ENCODE results near the gene STIMATE. TPM values are rescaled to one million over a fixed set of nuclear protein-coding genes. Genes with fewer than 3 reads are reported as not detected.

STIMATE gene
- total and polyA plus RNA-seq, 9 of the 15 experiments (the other 6 are each of a cell fraction or from before 2014, with no cell fraction given): 0.14 to 7.7 (median 4.9) TPM

- ChIA-PET POLR2A (no interaction called here), CTCF (ENCODE audit: low intra/inter-chr PET ratio) (no interaction called here)
- no peak overlapping the region for H3K4me2 ChIP-seq (ENCODE audit: insufficient read depth, low read length)
- no TSS peak for BruUV-seq (replicated peaks)
- DNase-seq (ENCODE audit: extremely low read depth in 1 of 4, low spot score in 3 of 4) (no peak), FAIRE-seq (no peak), ATAC-seq (no peak)
- H3K27ac ChIP-seq (ENCODE audit: extremely low read depth, low read depth, low read length): no peak overlapping the region
- 35% methylated on average over 6 of the region's 8 CpGs for WGBS (ENCODE audit: insufficient coverage, low coverage, missing lambda C conversion rate)
- TF ChIP-seq CBX1 (IDR thresholded peaks at IDR 0.05; ENCODE audit: low read depth) (no peak), ZNF232 (CRISPR knock-in tag; IDR thresholded peaks at IDR 0.05) (no peak), ZBTB33 (CRISPR knock-in tag; IDR thresholded peaks at IDR 0.05) (no peak), SLC30A9 (CRISPR knock-in tag; IDR thresholded peaks at IDR 0.05) (no peak), TOE1 (IDR thresholded peaks at IDR 0.05; ENCODE audit: borderline replicate concordance) (no peak), TOE1 (CRISPR knock-in tag; IDR thresholded peaks at IDR 0.05; ENCODE audit: borderline replicate concordance, low read depth) (no peak), HMG20B (CRISPR knock-in tag; IDR thresholded peaks at IDR 0.05) (no peak), GTF2E2 (tag; IDR thresholded peaks at IDR 0.05) (no peak), PHB2 (IDR thresholded peaks at IDR 0.05; ENCODE audit: low read depth) (no peak)
- no peaks in the 10 kb centered on the region for H3K9me1 ChIP-seq (ENCODE audit: control insufficient read depth, insufficient read depth, low read length)
- H3K36me3 ChIP-seq (ENCODE audit: control insufficient read depth, insufficient read depth, low read length): no peaks in the 10 kb centered on the region
- H3K27me3 ChIP-seq (ENCODE audit: control insufficient read depth in 2 of 2, insufficient read depth in 2 of 2, low read length in 2 of 2): no peaks in the 10 kb centered on the region
- no peak overlapping the region for H3K9ac ChIP-seq (ENCODE audit: insufficient read depth in 1 of 2, low read depth in 2 of 2, low read length in 2 of 2)
- in situ Hi-C loops (cut with MboI) (no loop called here), intact Hi-C loops (cut with micrococcal nuclease) (no loop called here)
- no peaks in the 10 kb centered on the region for H4K20me1 ChIP-seq (replicated peaks; ENCODE audit: control insufficient read depth, insufficient read depth, low read length)
- no peaks in the 10 kb centered on the region for H3K9me3 ChIP-seq (replicated peaks; ENCODE audit: control insufficient read depth, insufficient read depth, low read depth, low read length)
- H2AFZ ChIP-seq (ENCODE audit: low read depth, low read length): no peak overlapping the region
- no peak overlapping the region for H3K4me3 ChIP-seq
- H3K79me2 ChIP-seq (ENCODE audit: control insufficient read depth, insufficient read depth, low read length): no peaks in the 10 kb centered on the region
- H3K4me1 ChIP-seq (replicated peaks in 1 of 2; ENCODE audit: control insufficient read depth in 2 of 2, insufficient read depth in 2 of 2, low read length in 2 of 2): peaks cover 5 to 12% of the 10 kb centered on the region in 2 experiments
Observed at GRCh38 chr3:52835766-52836470, 61.4 kb downstream of the STIMATE start.

Measured in K562 (cell line).